ENCODE measurements around the gene PAPPA.

Gene PAPPA

DNA sequence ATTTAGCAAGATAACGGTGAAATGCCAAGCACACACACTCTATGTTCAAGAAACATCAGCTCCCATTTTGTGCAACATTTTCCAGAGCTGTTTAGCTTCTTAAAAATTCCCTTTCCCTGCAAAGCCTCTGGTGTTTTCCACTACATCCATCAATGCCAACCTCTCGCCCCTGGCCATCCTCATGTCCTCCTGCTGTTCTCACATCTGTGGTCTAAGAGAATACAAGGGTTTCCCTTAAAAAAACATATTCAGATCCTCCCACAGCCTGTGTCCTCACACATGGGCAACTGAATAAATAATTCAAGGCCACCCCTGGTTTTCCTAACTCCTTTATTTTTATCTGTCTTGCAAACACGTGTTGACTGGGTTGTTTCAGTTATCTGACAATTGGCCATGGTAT lies 70.3 kb downstream of the PAPPA start:
- in situ Hi-C loops (cut with HindIII; ENCODE audit: low pct_ligation_motif_present, low sequenced_read_pairs), result no loop called here
- TF ChIP-seq, protein P1, sequence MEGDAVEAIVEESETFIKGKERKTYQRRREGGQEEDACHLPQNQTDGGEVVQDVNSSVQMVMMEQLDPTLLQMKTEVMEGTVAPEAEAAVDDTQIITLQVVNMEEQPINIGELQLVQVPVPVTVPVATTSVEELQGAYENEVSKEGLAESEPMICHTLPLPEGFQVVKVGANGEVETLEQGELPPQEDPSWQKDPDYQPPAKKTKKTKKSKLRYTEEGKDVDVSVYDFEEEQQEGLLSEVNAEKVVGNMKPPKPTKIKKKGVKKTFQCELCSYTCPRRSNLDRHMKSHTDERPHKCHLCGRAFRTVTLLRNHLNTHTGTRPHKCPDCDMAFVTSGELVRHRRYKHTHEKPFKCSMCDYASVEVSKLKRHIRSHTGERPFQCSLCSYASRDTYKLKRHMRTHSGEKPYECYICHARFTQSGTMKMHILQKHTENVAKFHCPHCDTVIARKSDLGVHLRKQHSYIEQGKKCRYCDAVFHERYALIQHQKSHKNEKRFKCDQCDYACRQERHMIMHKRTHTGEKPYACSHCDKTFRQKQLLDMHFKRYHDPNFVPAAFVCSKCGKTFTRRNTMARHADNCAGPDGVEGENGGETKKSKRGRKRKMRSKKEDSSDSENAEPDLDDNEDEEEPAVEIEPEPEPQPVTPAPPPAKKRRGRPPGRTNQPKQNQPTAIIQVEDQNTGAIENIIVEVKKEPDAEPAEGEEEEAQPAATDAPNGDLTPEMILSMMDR (IDR thresholded peaks at IDR 0.05; ENCODE audit: low read depth, low read length, missing control alignments), result no peak

GRCh38 chr9:116230051-116230632 lies 76.6 kb downstream of the PAPPA start:
- TF ChIP-seq, protein P1 (IDR thresholded peaks at IDR 0.05; ENCODE audit: low read depth, low read length, missing control alignments), result no peak
- H3K27me3 ChIP-seq (replicated peaks), result no peaks in the 10 kb centered on the region
- no peak overlapping the region for H3K4me3 ChIP-seq (ENCODE audit: low read depth, low read length)
- no peak overlapping the region for H3K27ac ChIP-seq
- in situ Hi-C loops (cut with HindIII; ENCODE audit: low pct_ligation_motif_present, low sequenced_read_pairs), result no loop called here
- H3K36me3 ChIP-seq (replicated peaks), result peaks cover 78% of the 10 kb centered on the region
- DNase-seq, result no peak

More for the DNA sequence above, 70.3 kb downstream of the PAPPA start:
- Histone ChIP-seq H3K4me3 (ENCODE audit: low read depth, low read length) (no peak overlapping the region), H3K36me3 (replicated peaks) (peaks cover 81% of the 10 kb centered on the region), H3K27me3 (replicated peaks) (no peaks in the 10 kb centered on the region), H3K27ac (no peak overlapping the region)
- DNase-seq, result no peak

GRCh38 chr9:116232424-116233159 lies 79.0 kb downstream of the PAPPA start:
- TF ChIP-seq, protein P1 (IDR thresholded peaks at IDR 0.05; ENCODE audit: low read depth, low read length, missing control alignments), result no peak
- H3K4me3 ChIP-seq (ENCODE audit: low read depth, low read length), result no peak overlapping the region
- peaks cover 72% of the 10 kb centered on the region for H3K36me3 ChIP-seq (replicated peaks)
- peak overlapping the region; percentile 86 for H3K27ac ChIP-seq
- in situ Hi-C loops (cut with HindIII; ENCODE audit: low pct_ligation_motif_present, low sequenced_read_pairs), result no loop called here
- H3K27me3 ChIP-seq (replicated peaks), result no peaks in the 10 kb centered on the region
- DNase-seq, result peak; percentile 40

GRCh38 chr9:116233160-116233530 lies 79.6 kb downstream of the PAPPA start:
- H3K27me3 ChIP-seq (replicated peaks), result no peaks in the 10 kb centered on the region
- in situ Hi-C loops (cut with HindIII; ENCODE audit: low pct_ligation_motif_present, low sequenced_read_pairs), result no loop called here
- TF ChIP-seq, protein P1 (IDR thresholded peaks at IDR 0.05; ENCODE audit: low read depth, low read length, missing control alignments), result no peak
- H3K36me3 ChIP-seq (replicated peaks), result peaks cover 69% of the 10 kb centered on the region
- no peak overlapping the region for H3K4me3 ChIP-seq (ENCODE audit: low read depth, low read length)
- no peak for DNase-seq
- peak overlapping the region; percentile 86 for H3K27ac ChIP-seq

- H3K27ac ChIP-seq, result peak overlapping the region; percentile 86
- DNase-seq, result peak; percentile 97
- H3K36me3 ChIP-seq (replicated peaks), result peaks cover 61% of the 10 kb centered on the region
- no peak overlapping the region for H3K4me3 ChIP-seq (ENCODE audit: low read depth, low read length)
- in situ Hi-C loops (cut with HindIII; ENCODE audit: low pct_ligation_motif_present, low sequenced_read_pairs), result no loop called here
- H3K27me3 ChIP-seq (replicated peaks), result no peaks in the 10 kb centered on the region
- TF ChIP-seq, protein P1 (IDR thresholded peaks at IDR 0.05; ENCODE audit: low read depth, low read length, missing control alignments), result no peak
Measured at GRCh38 chr9:116234081-116234480, 80.5 kb downstream of the PAPPA start.

Data from brain microvascular endothelial cell (primary cell).